Activated gamma-delta T cell treated with anti-CD3 and anti-CD28 coated beads, Interleukin-2, amount 50 U/mL, for 16 hours (primary cell): ENCODE results near the gene CAMTA1.

Experiments
- DNase-seq: peaks from one replicate; pipeline ENCODE4 v3.0.0-alpha.2; 2020; ENCODE audit warnings: low read depth

CAMTA1 gene

DNA sequence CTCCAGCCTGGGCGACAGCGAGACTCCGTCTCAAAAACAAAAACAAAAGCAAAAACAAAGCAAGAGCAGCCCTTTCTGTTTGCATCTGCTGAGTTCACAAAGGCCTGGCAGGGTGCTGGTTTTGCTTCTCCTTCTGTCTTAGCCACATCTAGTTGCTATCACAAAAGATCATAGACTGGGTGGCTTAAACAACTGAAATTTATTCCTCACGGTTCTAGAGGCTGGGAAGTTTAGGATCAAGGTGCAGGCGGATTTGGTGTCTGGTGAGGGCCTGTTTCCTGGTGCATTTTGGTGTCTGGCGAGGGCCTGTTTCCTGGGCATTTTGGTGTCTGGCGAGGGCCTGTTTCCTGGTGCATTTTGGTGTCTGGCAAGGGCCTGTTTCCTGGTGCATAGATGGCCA, 471.3 kb downstream of the CAMTA1 start:
- DNase-seq: no peak

DNA sequence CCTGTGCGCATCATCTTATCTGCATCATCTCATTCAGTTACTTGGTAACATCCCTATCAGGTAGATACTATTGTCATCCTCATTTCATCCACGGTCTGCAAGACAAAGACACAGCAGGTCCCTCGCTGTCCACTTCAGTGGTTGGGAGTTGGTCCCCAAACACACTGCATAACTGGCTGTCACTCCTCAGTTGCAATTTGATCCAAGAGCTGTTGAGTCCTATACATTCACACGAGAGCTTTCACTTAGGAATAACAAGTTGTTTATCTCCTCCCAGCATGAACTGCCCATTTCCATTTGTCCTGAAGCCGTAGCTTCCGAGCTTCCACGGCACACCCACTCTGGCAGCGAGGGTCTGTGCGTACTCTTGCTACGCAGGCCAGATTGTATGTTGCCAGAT, 472.0 kb downstream of the CAMTA1 start:
- no peak for DNase-seq

DNA sequence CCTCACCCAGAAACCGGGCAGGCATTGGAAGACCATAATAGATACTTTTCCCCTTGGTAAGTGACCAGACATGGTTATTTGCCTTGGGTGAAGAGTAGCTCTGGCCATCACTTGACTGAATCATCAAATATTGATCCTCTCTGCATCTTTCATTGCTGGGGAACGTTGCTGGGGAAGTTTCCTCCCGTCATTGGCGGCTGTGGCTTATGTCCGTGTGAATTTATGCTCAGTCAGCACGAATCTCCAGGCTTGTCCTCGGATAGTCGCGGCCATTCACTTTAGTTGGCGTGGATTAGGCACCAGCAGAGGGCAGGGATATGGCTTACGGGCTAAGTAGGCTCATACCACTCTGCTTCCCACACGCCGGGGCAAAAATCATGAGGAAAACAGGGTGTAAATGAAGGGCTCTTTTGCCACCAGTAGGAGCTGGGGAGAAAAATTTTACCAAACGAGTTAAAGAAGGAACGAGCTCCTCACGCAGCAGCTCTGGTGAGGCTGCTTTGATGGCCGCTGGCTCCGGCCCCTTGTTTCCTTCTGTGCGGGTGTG, 473.4 kb downstream of the CAMTA1 start:
- no peak for DNase-seq

DNA sequence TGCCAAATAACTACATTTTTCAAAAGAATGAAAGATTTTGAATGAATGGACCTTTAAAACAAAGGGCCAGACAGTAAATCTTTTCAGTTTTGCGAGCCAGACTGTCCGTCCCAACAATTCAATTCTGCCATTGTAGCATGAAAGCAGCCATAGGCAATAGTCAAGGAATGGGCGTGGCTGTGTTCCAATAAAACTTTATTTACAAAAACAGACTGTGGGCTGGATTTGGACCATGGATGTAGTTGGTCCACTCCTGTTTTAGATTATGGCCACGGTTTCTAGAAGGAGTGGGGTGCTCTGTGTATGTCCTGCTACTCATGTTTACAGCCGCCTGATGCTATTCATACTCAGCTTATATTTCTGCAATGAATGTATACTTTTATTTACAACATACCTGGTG, 474.7 kb downstream of the CAMTA1 start:
- DNase-seq: no peak

DNA sequence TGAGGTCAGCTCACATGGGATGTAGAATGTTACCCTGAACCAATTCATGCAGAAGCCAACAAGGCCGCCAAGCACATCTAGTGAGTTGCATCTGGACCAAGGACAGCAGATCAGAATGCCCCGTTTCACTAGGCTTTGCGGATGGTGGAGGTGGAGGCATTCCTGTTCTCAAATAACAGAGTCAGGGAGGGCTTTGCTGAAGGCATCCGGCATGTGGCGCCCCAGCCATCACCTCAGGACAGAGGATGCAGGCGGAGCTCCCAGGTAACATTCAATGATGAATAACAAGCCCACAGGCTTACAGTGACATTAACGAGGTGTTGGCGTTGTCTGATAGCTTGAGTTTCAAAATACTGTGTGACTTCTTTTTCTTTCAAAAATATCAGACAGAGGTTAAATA, 476.2 kb downstream of the CAMTA1 start:
- no peak for DNase-seq

DNA sequence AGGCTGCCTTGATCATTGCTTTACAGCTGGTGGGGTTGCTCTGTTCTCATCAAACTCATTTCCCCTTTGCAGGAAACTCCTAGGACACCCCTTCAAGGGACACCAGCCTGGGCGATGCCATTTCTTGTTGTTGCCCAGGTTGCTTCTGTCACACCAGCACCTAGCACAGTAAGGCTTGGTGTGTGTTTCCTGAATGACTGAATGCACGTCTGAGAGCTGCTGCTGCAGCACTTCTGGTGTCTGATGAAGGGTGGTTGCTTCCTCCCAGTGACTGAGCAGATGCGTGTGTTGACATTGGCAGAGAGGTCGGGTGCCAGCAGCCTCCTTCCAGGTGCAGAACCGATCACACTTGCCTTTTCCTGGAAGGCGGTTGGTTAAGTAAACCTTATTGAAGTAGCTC, 477.4 kb downstream of the CAMTA1 start:
- no peak for DNase-seq

DNA sequence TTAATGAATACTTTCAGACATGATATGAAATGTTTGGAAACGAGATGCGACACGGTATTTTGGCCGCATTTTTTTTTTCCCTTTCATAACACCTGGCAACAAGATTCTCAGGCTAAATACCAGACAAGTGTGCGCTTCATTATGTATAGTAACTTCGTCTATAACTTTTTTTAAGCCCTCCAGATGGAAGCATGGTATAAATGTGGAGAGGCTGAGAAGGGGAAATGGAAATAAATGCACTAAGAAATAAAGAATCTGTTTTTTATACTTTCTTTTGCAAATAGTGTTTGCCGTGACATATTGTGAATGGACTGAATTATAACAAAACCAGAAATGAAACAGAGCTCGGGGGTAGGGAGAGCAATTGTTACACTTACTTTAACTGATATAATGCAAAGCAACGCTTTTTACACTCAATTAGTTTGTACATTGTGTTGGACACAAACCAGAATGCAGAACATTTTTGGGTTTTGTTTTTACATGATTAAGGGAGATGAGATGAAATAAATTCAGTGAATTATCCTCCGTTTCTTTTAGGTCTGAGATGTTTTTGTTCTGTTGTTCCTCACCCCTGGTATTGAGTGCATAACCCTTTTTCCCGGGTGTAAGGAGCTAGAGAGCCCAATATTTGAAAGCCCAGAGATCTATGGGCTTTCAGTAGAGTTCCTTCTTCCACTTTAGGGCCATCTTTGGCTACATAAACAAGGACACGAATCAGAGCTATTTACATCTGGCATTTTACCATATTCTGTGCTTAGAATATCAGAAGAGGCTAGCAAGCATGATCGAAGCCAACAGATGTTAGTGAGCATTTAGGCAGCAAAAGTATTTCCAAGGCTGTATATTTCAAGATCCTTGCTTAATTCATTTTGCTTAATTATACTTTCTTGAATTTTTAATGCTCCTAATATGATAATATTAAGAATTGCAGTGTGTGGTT, 478.0 kb downstream of the CAMTA1 start:
- no peak for DNase-seq

DNA sequence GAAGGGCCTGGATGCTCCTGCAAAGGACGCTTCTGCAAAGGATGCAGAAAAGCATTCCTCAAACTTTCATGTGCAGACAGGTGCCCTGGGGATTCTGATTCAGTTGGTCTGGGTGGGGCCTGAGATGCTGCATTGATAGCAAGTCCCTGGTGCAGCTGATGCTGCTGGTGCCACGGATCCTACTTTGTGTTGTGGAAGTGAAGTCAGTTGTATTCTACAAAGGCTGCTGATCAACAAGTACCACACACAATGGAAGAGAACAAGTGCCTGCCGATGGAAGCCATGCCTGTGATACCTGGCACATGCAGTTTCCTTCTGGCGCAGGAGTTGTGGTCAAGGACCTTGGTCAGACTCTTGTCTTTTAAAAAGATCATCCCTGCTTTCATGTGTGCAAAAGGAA, 478.8 kb downstream of the CAMTA1 start:
- DNase-seq: no peak

DNA sequence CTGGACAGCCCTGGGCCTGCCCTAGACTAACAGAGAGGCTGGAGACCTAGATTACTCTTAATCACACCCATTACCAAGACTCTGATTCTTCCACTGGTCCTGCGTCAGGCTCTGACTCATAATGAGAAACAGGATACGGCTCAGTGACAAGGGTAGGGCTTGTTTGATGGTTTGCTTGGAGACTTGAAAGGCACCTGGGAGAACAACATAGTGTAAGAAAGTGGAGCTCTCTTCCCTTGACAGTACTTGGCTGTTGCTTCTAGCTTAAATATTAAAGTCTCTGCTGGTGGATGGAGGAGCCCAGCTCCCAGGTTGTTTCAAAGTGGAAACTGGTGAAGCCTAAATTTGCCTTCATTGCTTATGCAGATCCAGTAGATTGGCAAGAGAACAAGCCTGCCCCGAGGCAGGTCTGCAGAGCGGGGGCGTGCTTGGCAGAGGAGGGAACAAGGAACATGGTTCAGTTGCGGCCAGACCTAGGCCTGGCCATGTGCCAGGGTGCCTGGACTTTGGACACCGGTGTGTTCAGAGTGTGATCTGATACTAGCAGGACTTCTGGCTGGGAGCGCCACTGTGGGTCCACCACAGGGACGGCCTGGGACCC, 480.6 kb downstream of the CAMTA1 start:
- DNase-seq: no peak

DNA sequence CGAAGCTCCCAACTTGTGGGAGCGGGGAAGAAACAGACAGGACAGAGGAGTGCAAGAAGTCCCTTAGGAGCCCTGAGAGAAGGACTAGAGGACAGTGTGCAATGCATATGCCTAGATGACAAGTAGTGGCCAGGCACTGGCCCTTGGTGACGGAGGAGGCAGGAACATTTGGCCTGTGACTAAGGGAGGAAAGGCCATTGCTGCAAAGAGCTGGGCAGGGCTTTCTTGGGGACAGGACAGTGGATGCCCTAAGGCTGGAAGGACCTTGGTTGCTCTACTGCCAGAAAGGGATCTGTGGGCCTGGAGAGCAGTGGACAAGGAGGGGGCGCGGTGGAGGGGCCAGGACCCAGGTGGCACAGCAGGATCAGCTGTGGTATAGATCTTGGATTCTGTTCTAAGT, 481.3 kb downstream of the CAMTA1 start:
- no peak for DNase-seq

DNA sequence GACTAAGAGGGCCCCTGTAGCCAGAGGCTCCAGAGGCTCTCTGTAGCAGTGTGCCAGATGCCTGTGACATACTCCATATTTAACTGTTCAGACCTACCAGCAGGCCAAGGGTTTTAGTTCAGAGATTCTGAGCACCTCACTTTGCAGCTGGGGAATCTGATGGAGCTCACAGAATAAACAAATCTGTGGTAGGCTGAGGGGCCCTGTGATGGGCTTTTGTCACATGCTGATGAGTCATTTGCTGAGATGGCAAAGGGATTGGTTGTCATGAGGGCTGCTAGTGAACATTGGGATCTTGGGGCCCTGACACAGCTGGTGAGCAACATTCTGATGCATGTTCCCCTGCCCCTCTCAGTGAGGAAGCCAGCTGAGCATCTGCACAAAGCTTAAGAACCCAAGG, 482.2 kb downstream of the CAMTA1 start:
- DNase-seq: no peak

DNA sequence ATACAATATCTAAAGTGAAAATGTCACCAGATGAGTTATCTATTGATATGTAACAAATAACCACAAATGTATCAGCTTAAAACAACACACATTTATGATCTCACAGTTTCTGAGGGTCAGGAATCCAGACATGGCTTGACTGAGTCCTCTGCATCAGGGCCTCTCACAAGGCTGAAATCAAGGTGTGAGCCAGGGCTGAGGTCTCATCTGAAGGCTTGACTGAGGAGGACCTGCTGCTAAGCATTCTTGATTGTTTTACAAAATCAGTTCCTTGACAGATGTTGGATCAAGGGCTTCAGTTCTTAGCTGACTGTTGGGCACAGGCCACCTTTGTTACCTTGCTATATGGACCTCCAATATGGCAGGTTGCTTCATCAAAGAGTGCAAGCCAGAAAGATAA, 483.7 kb downstream of the CAMTA1 start:
- DNase-seq: no peak

DNA sequence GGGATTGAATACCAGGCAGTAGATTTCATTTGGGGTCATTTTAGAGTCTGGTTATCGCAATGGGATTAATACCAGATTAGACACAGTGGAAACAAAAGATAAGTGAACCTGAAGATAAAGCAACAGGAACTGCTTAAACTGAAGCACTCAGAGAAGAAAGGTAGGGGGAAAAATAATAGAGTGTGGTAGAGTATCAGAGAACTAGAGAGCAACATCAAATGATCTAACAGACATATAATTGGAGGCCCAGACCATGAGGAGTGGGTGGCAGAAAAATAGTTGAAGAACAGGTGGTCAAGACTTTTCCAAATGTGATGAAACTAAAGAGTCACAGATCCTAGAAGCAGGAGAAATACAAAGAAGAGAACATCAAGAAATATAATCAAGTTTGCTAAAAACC, 484.3 kb downstream of the CAMTA1 start:
- DNase-seq: no peak

DNA sequence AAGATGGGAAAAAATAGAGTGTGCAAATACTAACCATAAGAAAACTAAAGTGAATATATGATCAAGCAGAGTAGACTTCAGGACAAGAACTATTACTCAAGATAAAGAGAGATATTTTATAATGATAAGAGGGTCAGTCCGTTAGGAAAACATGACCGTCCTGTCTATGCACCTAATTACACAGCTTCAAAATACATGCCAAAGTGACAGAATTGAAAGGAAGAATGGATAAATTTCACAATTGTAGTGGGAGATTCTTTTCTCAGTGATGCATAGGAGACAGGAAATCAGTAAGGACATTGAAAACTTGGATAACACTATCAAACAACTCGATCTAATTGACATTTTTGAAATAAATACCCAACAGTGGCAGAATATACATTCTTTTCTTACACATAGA, 489.0 kb downstream of the CAMTA1 start:
- DNase-seq: no peak

DNA sequence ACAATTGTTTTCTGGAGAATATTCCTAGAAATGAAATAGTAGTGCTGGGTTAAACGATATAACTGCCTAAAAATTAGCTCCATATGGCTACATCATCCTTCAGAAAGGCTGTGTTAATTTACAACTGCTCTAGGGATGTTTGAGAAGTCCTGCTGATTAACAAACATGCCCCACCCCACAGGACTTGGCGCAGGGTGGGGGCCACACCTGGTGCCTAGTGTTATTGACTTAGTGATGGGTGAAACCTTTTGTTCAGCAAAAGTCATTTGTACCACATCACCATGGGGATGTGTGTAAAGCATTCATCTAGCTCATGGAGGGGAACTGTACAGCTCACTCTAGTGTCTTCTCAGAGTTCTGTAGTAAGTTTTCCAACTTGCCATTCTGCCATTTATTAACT, 492.8 kb downstream of the CAMTA1 start:
- DNase-seq: no peak

DNA sequence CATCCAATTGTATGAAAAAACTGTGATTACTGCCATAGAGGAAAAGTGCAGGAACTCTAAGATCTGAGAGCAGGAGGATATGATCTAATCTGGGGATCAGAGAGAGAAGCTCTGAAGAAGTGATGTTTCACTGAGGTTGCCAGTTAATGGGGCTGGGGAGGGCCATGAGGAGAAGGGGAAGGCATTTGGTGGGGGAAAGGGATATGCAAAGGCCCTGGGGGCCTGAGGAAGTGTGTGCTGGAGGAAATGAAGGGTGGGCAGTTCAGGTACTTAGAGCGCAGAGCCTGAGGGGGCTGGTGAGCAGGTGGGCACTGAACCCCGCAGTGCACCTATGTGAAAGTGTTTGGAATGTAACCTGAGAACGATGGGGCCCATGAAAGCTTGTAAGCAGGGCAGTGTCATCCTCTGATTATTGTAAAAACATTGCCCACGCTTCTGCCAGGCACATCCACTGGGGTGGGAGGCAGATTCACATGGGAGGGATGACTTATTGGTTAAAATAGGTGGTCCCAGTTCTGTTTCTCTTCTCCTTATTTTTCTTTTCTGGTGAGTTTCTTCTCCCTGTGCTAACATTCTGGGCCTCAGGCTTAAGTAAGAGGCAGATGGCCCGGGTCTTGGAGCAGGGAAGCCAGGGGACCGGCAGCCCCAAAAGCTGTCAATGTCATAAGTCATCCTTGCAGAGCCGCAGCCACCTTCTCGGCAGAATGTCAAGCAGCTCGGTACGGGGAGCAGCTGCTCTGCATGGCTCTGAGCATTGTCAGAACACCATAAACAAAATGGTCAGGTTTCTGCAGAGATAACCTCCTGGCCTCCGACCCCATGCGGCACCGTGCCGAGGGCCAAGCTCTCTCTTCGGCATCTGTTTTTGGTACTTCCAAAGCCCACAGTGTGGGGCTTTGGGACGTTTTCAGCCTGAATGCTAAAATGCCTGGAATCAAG, 493.8 kb downstream of the CAMTA1 start:
- DNase-seq: no peak

DNA sequence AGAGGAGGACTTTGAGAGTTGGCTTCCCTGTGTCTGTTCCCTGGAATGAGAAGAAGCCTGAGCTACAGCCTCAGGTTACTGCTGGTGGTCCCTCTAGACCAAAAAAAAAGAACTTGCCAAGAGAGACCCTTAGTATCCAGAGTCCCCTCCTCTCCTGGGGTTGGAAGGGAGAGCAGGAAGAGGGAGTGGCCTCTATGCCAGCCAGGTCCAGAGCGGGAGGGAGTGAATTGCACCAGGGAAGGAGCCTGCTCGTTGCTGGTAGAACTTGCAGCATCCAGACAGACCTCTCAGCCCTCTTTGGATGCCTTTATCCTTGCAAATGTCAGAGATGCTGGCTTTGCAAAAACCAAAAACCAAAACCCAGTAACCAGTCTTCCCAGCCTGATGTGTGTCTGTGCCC, 494.5 kb downstream of the CAMTA1 start:
- DNase-seq: no peak

DNA sequence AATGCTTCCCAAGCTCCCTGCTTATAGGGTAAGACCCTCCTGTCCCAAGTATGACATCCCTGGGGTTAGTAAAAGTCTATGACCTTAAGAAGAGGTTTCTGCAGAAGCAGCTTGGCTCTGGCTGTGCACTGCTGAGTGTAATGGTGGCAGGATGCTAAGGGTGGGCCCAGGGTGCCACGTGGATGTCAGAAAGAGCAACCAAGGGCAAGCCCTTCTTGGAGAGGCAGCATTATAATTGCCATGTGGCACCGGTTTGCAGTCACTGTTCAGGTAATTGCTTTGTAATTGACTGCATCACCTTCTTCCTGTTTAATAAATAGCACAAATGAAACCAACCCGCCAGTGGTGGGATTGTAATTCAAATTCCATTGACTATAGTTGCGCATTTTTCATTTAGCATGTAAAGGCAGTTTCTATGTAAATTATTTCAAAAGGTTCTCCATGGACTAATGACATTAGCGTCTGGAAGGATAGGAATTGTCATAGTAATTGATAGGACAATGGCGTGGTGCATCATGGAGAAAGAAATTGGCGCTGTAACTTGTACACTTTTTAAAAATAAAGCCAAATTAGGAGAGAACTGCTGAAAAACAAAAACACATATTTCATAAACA, 495.2 kb downstream of the CAMTA1 start:
- no peak for DNase-seq

DNA sequence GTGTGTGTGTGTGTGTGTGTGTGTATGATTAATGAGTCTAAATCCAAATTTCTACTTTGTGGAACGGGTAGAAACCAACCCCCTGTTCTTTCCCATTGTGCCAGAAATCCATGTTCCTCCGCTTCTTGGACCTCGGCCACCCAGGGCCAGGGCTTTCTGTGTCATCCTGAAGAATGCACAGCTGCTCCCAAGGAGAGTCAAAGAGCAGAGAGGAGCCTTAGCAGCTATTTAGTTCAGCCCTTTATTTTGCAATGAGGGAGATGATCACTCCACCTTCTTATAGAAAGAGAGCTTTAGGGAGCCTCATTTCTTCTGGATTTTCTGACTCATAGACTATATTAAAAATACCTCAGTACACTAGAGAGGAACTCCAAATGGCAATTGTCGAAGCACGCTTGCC, 496.6 kb downstream of the CAMTA1 start:
- DNase-seq: no peak

DNA sequence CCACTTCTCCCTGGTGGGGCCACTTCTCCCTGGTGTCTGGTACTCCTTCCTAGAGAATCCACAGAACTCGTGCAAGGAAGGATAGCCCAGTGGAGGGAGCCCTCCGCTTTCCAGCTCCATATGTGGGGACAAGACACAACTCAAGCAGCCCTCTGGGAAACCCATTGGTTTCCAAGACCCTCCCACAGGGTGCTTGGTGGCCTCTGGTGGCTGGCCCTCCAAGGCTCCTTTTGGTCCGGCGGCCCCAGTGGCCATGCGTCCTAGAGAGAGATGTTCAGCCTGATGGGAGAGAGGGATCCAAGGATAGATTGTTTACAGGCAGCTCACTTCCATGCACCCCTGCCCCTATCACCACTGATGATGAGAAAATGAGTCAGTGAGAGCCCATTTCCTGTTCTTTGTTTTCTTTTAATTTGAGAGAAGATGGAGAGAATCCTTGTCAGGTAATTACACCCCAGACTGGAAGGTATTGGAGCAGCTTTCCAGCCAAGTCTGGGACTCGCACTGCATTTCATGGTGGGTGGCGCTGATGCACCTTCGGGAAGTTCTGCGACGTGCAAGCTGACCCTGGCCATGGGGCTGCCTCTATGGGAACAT, 499.7 kb downstream of the CAMTA1 start:
- no peak for DNase-seq

DNA sequence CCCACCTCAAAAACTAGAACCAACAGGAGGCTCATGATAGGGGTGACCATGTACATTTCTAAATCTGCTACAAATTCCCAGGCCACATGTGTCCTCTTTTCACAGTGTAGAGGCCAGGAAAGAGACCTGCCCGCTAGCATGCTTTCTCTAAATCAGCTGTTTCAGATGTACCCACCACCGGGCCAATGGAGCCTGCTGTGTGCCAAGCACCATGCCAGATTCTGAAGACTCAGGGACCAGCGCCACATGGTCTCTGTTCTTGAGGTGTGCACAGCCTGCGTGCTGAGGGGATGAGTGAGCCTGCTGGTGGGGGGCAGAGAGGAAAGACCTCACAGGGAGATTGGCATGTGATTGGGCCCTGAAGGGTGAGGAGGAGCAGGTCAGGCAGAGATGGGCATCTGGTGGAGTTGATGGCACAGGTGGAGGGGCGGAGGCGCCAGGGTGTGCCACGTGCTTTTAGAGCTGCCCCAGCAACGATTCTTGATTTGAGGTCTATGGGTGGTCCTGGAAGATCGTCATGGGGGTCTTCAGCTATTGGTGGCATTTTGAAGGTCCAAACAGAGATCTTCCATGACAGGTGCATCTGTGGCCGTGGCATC, 500.7 kb downstream of the CAMTA1 start:
- no peak for DNase-seq
